Measurements from ENCODE around the gene TSSC4.

The TSSC4 gene

GRCh38 chr11:2385156-2386151 is 15.1 kb upstream of the TSSC4 start:
- no peak for DNase-seq (ENCODE audit: low read depth in 3 of 3, low spot score in 1 of 3)

- no peak for DNase-seq (ENCODE audit: low read depth in 3 of 3, low spot score in 1 of 3)
Measured at GRCh38 chr11:2386591-2386990, 14.0 kb upstream of the TSSC4 start.

- no peak for DNase-seq (ENCODE audit: low read depth in 3 of 3, low spot score in 1 of 3)
Measured at GRCh38 chr11:2387266-2387987, 13.1 kb upstream of the TSSC4 start.

- DNase-seq (ENCODE audit: low read depth in 3 of 3, low spot score in 1 of 3): no peak
Measured at GRCh38 chr11:2388431-2389376, 11.8 kb upstream of the TSSC4 start.

- no peak for DNase-seq (ENCODE audit: low read depth in 3 of 3, low spot score in 1 of 3)
Measured at GRCh38 chr11:2389377-2390026, 11.0 kb upstream of the TSSC4 start.

GRCh38 chr11:2390091-2390724 is 10.3 kb upstream of the TSSC4 start:
- DNase-seq (ENCODE audit: low read depth in 3 of 3, low spot score in 1 of 3): no peak

DNA sequence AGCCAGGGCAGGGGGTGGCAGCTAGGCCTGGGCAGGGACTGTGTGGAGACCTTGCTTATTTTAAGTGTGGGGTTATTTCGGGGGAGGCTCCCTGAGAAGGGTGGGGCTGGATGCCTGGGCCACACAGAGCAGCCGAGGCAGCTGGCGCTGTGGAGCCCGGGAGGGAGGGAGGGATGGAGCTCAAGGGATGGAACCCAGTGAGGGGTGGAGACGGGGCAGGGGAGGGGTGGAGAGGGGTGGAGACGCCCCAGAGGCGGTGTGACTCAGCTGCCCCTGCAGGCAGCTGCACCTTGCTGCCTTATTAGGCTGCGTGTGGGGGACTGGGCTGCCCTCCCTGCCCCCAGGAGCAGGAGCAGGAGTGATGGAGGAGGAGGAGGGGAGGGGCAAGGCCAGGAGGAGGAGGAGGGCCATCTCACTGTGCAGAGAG is 9.8 kb upstream of the TSSC4 start:
- DNase-seq (ENCODE audit: low read depth in 3 of 3, low spot score in 1 of 3): no peak

GRCh38 chr11:2391181-2391975 is 9.2 kb upstream of the TSSC4 start:
- DNase-seq (ENCODE audit: low read depth in 3 of 3, low spot score in 1 of 3): no peak

- DNase-seq (ENCODE audit: low read depth in 3 of 3, low spot score in 1 of 3): no peak
Measured at GRCh38 chr11:2392241-2392959, 8.2 kb upstream of the TSSC4 start.

DNA sequence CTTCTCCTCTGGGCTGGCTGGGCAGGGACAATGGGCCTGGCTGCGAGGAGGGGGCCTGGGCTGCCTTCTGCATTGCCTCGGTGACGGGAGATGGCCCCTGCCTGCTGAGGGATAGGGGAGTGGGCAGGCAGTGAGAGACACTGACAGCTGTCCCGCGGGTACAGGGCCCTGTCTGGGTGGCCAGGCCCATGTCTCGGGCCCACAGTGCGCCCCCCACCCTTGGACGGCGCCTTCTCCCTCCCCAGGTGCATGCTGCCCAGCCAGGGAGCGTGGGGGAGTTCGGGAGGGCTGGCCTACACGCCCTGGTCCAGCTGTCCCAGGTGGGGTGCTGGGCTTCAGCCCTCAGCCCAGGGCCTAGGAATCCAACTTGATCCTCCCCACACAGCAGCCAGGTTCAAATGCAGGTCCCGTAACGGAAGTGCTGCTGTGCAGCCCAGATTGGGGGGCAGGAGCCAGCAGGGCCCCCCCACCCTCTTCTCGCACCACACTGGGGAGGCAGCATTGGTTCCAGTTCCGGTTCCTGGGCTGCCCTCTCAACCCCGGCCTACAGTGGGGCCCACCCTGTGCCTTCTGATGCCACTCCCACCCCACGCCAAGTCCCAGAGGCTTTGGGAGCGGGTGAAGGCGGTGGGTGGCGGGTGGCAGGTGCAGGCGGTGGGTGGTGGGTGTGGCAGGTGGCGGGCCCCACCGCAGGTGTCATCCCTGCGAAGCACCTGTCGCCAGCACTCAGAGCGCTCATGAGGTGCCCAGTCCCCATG is 7.3 kb upstream of the TSSC4 start:
- DNase-seq (ENCODE audit: low read depth in 3 of 3, low spot score in 1 of 3): no peak

GRCh38 chr11:2393941-2394817 is 6.4 kb upstream of the TSSC4 start:
- DNase-seq (ENCODE audit: low read depth in 3 of 3, low spot score in 1 of 3): no peak

DNA sequence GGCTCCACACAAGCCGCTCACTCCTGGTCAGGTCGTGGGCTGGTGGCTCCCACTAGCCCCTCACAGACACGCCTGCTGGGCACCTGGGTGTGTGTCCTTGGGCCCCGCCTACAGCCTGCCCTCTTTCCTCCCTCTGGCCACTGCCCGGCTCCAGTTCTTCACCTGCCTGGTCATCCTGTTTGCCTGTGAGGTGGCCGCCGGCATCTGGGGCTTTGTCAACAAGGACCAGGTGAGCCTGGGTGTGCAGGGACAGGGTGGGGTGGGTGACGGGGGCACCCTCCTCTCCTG is 5.8 kb upstream of the TSSC4 start:
- no peak for DNase-seq (ENCODE audit: low read depth in 3 of 3, low spot score in 1 of 3)

GRCh38 chr11:2395211-2395730 is 5.3 kb upstream of the TSSC4 start:
- no peak for DNase-seq (ENCODE audit: low read depth in 3 of 3, low spot score in 1 of 3)

- DNase-seq (ENCODE audit: low read depth in 3 of 3, low spot score in 1 of 3): no peak
Measured at GRCh38 chr11:2395856-2396255, 4.7 kb upstream of the TSSC4 start.

DNA sequence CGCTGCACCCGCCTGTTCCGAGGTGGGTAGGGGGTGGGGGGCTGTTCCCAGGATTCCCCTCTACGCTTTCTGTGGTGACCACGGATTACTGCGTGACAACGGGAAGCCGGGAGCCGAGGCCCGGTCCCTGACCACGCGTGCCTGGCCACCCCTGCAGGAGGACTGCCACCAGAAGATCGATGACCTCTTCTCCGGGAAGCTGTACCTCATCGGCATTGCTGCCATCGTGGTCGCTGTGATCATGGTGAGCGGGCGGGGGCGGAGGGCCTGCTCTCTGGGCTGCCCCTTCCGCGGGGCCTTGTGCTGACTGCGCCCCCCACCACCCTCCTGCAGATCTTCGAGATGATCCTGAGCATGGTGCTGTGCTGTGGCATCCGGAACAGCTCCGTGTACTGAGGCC is 4.1 kb upstream of the TSSC4 start:
- DNase-seq (ENCODE audit: low read depth in 3 of 3, low spot score in 1 of 3): no peak

DNA sequence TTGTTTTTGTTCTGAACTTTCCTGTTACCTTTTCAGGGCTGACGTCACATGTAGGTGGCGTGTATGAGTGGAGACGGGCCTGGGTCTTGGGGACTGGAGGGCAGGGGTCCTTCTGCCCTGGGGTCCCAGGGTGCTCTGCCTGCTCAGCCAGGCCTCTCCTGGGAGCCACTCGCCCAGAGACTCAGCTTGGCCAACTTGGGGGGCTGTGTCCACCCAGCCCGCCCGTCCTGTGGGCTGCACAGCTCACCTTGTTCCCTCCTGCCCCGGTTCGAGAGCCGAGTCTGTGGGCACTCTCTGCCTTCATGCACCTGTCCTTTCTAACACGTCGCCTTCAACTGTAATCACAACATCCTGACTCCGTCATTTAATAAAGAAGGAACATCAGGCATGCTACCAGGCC is 3.5 kb upstream of the TSSC4 start:
- no peak for DNase-seq (ENCODE audit: low read depth in 3 of 3, low spot score in 1 of 3)
